ENCODE results near the gene PYGB. TPM values are rescaled to one million over a fixed set of nuclear protein-coding genes. Genes with fewer than 3 reads are reported as not detected.
A peak's percentile ranks its signal among the peaks of the same experiment; 100 is the strongest.

Gene PYGB
- polyA plus RNA-seq, 3 donors from 2014 or later = 39.3 to 56.0 (median 51.0) TPM

DNA sequence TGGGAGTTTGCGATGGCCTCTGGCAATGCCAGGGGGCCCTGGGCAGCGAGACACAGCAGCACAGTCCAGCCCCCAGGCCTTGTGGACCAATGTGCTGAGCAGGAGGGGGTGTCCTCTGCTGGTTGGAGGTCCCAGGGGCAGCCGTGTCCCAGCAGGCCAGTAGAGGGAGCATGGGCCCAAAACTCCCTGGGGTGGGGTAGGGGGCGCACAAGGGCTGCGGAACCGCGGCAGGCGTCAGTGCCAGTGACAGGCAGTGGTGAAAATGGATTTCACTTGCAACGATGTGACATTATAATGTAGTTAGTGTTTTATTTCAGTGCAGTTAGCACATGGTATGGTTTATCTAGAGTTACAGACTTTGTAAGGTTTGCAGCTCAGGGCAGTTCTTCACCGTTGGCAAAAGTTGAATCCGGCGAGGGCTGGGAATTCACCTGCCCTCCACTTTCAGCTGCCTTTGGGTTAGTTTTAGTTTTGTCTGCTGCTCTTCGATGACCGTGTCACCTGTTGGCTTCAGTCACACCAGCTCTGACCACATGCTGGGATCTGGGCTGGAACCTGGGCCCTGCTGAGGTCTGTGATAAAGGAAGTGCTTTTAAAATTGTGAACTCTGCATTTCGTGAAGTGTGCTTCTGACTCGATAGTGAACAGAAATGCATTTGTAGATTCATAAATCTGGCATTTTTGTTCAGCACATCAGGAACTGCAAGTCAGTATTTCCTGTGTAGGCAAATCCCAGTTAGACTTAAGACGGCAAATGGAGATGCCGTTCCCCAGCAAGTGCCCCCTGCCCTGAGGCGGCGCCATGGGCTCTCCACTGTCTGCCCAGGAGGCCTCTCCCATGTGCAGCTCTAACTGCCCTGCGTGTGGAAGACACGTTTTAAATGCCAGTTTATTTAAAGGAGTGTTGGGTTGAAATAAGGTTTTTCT is 46.8 kb downstream of the PYGB start:
- Mint-ChIP-seq H3K4me1 (peaks cover 0 to 3% of the 10 kb centered on the region in 2 donors), H3K27me3 (ENCODE audit: low read depth in 3 of 3) (peaks cover 2 to 6% (median 5%) of the 10 kb centered on the region in 3 donors), H3K4me3 (no peak overlapping the region), H3K36me3 (peaks cover 0 to 5% (median 0%) of the 10 kb centered on the region in 3 donors), H3K9me3 (no peaks in the 10 kb centered on the region), H3K27ac (peak overlapping the region in 4 of 6 donors; percentile 19 to 45 (median 33))
- peak; percentile 55 to 60 (median 60) for DNase-seq

DNA sequence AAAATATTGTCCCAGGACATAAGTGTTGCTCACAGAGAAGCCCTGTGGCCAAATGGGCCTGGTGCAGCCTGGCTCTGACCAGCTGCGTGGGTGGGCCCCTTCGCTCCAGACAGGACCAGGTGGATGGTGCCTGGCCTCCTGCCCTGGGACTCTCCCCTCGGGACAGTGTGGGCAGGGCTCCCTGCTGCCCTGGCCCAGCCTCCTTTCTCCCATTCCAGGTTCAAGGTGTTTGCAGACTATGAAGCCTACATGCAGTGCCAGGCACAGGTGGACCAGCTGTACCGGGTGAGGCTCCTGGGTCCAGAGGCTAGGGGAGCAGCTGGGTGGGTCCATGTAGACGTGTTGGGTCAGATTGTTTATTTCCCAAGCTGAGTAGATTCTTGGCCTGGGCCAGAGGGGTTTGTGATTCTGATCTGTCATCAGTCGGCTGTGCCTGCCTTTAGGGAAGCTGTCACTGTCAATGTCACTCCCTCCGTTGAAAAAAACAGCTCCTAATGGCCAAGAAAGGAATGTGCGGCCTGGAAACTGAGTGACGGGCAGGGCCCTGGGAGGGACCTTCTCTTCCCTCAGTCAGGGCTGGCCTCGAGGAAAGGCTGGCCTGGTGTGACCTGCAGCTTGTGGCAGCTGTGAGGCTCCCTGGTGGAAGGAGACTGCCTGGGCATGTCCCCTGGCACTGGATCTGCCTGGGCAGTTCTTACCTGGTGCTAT is 47.7 kb downstream of the PYGB start:
- no peak for DNase-seq
- H3K36me3 Mint-ChIP-seq = peaks cover 0 to 5% (median 0%) of the 10 kb centered on the region in 3 donors
- H3K9me3 Mint-ChIP-seq = no peaks in the 10 kb centered on the region
- peak overlapping the region in 1 of 6 donors; percentile 20 for H3K27ac Mint-ChIP-seq
- H3K4me3 Mint-ChIP-seq = no peak overlapping the region
- H3K4me1 Mint-ChIP-seq = peaks cover 0 to 3% of the 10 kb centered on the region in 2 donors
- peaks cover 2 to 6% (median 6%) of the 10 kb centered on the region in 3 donors for H3K27me3 Mint-ChIP-seq (ENCODE audit: low read depth in 3 of 3)

DNA sequence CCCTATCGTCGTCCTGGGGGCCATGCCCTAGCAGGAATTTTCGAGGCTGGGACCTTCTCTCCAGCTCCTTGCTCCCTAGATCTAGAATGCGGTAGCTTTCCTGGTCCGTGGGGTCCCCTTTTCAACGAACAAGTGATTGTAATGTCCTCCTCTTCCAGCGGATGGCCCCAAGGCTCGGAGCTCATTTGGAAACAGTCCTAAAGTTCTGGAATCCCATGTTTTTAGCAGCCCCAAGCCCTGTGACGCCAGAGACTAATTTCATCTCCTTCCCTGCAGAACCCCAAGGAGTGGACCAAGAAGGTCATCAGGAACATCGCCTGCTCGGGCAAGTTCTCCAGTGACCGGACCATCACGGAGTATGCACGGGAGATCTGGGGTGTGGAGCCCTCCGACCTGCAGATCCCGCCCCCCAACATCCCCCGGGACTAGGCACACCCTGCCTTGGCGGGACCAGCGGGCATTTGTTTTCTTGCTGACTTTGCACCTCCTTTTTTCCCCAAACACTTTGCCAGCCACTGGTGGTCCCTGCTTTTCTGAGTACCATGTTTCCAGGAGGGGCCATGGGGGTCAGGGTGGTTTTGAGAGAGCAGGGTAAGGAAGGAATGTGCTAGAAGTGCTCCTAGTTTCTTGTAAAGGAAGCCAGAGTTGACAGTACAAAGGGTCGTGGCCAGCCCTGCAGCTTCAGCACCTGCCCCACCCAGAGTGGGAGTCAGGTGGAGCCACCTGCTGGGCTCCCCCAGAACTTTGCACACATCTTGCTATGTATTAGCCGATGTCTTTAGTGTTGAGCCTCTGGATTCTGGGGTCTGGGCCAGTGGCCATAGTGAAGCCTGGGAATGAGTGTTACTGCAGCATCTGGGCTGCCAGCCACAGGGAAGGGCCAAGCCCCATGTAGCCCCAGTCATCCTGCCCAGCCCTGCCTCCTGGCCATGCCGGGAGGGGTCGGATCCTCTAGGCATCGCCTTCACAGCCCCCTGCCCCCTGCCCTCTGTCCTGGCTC is 48.5 kb downstream of the PYGB start:
- H3K27ac Mint-ChIP-seq = peak overlapping the region in 3 of 6 donors; percentile 12 to 55 (median 39)
- peaks cover 2 to 9% (median 6%) of the 10 kb centered on the region in 3 donors for H3K27me3 Mint-ChIP-seq (ENCODE audit: low read depth in 3 of 3)
- DNase-seq = peak in 2 of 3 donors; percentile 6 to 13

DNA sequence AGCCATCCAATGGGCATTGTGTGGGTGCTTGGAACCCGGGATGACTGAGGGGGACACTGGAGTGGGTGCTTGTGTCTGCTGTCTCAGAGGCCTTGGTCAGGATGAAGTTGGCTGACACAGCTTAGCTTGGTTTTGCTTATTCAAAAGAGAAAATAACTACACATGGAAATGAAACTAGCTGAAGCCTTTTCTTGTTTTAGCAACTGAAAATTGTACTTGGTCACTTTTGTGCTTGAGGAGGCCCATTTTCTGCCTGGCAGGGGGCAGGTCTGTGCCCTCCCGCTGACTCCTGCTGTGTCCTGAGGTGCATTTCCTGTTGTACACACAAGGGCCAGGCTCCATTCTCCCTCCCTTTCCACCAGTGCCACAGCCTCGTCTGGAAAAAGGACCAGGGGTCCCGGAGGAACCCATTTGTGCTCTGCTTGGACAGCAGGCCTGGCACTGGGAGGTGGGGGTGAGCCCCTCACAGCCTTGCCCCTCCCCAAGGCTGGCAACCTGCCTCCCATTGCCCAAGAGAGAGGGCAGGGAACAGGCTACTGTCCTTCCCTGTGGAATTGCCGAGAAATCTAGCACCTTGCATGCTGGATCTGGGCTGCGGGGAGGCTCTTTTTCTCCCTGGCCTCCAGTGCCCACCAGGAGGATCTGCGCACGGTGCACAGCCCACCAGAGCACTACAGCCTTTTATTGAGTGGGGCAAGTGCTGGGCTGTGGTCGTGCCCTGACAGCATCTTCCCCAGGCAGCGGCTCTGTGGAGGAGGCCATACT is 49.4 kb downstream of the PYGB start:
- H3K27me3 Mint-ChIP-seq (ENCODE audit: low read depth in 3 of 3) = peaks cover 2 to 10% (median 6%) of the 10 kb centered on the region in 3 donors
- H3K4me1 Mint-ChIP-seq = peaks cover 0 to 3% of the 10 kb centered on the region in 2 donors
- no peak overlapping the region for H3K4me3 Mint-ChIP-seq
- peak overlapping the region in 1 of 6 donors; percentile 50 for H3K27ac Mint-ChIP-seq
- no peak for DNase-seq
- no peaks in the 10 kb centered on the region for H3K9me3 Mint-ChIP-seq
- H3K36me3 Mint-ChIP-seq = peaks cover 0 to 5% (median 0%) of the 10 kb centered on the region in 3 donors

More for the DNA sequence above, 48.5 kb downstream of the PYGB start:
- no peak overlapping the region for H3K4me3 Mint-ChIP-seq
- peaks cover 0 to 3% of the 10 kb centered on the region in 2 donors for H3K4me1 Mint-ChIP-seq
- peaks cover 0 to 5% (median 0%) of the 10 kb centered on the region in 3 donors for H3K36me3 Mint-ChIP-seq
- H3K9me3 Mint-ChIP-seq = no peaks in the 10 kb centered on the region

DNA sequence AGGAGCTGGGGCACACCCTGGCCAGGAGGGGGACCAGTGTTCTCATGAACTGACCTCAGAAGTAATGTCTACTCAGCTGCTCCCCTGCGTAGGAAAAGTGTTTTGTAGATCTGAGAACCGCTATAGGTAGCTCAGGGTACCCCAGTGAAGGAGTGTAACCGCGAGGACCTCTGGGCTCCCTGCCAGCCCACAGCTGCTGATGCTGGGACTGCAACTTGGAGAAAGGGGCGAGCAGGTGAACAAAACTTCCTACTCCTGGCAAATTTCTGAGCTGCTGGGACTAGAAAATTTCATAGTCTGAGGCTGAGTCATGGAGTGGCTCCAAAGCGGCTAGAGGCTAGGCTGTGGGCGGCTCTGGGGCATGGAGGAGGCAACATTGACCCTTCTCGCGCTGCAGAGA is 51.9 kb downstream of the PYGB start:
- H3K4me1 Mint-ChIP-seq = peaks cover 0 to 1% of the 10 kb centered on the region in 2 donors
- H3K4me3 Mint-ChIP-seq = no peak overlapping the region
- no peaks in the 10 kb centered on the region for H3K9me3 Mint-ChIP-seq

DNA sequence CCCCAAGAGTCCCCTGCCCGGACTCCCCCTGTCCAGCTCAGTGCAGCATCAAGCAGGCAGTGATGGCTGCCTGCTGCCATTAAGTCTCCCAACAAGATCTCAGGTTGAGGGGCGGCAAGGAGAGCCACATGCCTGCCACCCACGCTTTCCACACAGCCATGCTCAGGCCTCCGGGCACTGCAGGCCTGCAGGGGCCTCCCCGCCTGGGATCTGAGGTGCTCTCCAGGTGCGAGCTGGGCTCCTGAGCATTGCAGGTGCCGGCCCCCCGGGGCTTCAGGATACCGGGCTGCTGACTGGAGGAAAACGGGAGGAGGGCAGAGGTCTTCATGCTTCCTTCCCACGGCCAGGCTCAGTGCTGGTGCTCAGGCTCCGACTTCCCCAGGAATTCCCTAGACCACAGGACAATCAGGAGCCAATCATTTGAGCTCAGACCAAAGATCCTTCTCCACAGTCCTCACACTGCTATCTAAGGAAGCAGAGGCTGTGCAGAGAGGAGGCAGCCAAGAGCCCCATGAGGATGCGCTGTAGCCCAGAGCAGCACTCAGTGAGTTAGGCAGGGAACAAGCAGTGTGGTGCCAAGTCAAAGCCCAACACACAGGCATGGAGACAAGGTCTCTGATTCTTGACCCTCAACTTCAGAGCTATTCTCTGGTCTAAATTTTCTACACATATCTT is 52.7 kb downstream of the PYGB start:
- Mint-ChIP-seq H3K27me3 (ENCODE audit: low read depth in 3 of 3) (peaks cover 0 to 8% (median 4%) of the 10 kb centered on the region in 3 donors), H3K27ac (peak overlapping the region in 2 of 6 donors; percentile 43 to 79), H3K4me1 (peaks cover 0 to 1% of the 10 kb centered on the region in 2 donors), H3K9me3 (no peaks in the 10 kb centered on the region), H3K36me3 (no peaks in the 10 kb centered on the region), H3K4me3 (no peak overlapping the region)
- DNase-seq = no peak

More for the DNA sequence above, 51.9 kb downstream of the PYGB start:
- peaks cover 0 to 10% (median 4%) of the 10 kb centered on the region in 3 donors for H3K27me3 Mint-ChIP-seq (ENCODE audit: low read depth in 3 of 3)
- DNase-seq = no peak
- peak overlapping the region in 2 of 6 donors; percentile 37 to 79 for H3K27ac Mint-ChIP-seq
- H3K36me3 Mint-ChIP-seq = no peaks in the 10 kb centered on the region

DNA sequence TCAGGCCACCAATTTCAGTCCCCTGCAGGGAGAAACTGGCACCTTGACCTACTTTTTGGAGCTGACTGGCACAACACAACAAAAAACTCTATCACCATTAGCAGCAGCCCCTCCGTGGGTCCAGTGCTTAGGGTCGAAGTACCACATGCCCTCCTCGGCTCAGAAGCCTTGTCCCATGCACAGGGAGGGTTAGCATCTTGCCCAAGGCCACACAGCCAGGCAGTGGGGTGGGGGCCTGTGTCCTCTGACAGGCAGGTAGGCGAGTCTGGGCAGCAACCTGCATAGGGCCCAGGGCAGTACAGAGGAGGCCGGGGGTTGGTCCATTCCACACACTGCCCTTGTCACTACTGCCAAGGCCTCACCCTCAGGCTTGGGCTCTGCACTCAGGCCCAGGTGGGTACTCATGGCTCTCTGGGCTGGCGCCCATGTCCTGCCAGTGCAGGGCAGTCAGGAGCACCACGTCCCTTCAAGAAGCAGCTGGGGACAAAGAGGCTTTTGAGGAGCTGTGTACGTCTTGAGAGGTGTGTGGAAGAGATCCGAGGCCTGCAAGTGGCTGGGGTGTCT is 53.6 kb downstream of the PYGB start:
- H3K27me3 Mint-ChIP-seq (ENCODE audit: low read depth in 3 of 3) = peaks cover 0 to 8% (median 4%) of the 10 kb centered on the region in 3 donors
- H3K36me3 Mint-ChIP-seq = peaks cover 0 to 3% (median 3%) of the 10 kb centered on the region in 3 donors
- peak overlapping the region in 1 of 6 donors; percentile 28 for H3K27ac Mint-ChIP-seq

DNA sequence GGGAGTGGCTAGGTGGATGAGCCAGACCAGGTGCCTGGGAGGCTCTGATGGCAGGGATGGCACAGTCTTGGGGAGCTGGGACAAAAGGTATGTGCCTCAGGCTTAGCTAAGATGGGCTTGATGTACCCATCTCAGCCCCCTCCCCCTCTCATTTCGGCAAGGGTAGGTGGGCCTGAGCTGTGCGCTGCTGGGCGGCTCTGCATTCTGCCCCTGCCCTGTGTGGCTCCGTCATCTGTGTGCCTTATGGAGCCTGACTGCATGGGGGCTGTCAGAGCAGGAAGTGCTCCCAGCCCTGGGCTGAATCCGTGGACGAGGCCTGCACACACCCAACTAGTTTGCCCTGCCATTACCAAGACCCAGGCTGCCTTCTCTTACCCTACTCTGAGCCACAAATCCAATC is 54.7 kb downstream of the PYGB start:
- DNase-seq = no peak
- Mint-ChIP-seq H3K27ac (peak overlapping the region in 2 of 6 donors; percentile 12 to 49), H3K4me3 (no peak overlapping the region), H3K9me3 (no peaks in the 10 kb centered on the region), H3K27me3 (ENCODE audit: low read depth in 3 of 3) (peaks cover 0 to 8% (median 4%) of the 10 kb centered on the region in 3 donors), H3K4me1 (no peaks in the 10 kb centered on the region), H3K36me3 (peaks cover 0 to 10% (median 9%) of the 10 kb centered on the region in 3 donors)

More for the DNA sequence above, 53.6 kb downstream of the PYGB start:
- DNase-seq = no peak
- Mint-ChIP-seq H3K9me3 (no peaks in the 10 kb centered on the region), H3K4me1 (no peaks in the 10 kb centered on the region), H3K4me3 (no peak overlapping the region)

DNA sequence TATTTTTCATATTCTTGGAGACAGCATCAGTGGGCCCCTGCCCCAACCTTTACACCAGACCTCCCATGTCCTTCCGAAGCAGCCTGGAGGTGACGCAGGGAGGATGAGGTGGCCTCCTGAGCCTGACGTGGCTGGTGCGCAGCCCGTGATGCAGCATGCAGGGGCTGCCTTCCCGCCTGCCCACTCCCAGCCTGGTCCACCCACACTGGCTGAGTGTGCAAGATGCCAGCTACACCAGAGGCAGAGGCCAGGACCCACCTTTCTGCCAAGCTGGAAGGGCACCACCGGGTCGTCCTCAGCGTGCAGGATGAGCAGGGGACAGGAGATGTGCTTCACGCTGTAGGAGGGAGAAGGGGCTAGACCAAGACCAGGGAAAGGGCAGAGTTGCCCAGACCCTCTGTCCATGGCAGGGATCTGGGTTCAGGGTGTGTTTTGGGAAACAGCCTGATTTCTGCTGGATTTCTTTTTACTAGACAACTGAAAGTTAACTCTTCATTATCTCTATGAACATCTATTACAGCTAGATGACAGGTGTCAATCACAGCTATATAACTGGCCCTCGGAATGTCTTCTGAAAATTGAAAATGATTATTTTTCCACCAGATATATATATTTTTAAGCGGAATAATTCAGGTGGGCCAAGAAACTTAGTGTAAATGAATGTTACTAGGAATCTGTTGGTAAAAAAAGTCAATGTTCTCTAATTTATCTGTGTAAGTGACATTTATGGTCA is 55.6 kb downstream of the PYGB start:
- no peaks in the 10 kb centered on the region for H3K9me3 Mint-ChIP-seq
- H3K4me3 Mint-ChIP-seq = no peak overlapping the region
- H3K36me3 Mint-ChIP-seq = peaks cover 0 to 10% (median 9%) of the 10 kb centered on the region in 3 donors
- H3K27me3 Mint-ChIP-seq (ENCODE audit: low read depth in 3 of 3) = peaks cover under 1 to 6% (median 4%) of the 10 kb centered on the region in 3 donors
- H3K4me1 Mint-ChIP-seq = no peaks in the 10 kb centered on the region
- no peak for DNase-seq
- peak overlapping the region in 2 of 6 donors; percentile 57 to 64 for H3K27ac Mint-ChIP-seq

DNA sequence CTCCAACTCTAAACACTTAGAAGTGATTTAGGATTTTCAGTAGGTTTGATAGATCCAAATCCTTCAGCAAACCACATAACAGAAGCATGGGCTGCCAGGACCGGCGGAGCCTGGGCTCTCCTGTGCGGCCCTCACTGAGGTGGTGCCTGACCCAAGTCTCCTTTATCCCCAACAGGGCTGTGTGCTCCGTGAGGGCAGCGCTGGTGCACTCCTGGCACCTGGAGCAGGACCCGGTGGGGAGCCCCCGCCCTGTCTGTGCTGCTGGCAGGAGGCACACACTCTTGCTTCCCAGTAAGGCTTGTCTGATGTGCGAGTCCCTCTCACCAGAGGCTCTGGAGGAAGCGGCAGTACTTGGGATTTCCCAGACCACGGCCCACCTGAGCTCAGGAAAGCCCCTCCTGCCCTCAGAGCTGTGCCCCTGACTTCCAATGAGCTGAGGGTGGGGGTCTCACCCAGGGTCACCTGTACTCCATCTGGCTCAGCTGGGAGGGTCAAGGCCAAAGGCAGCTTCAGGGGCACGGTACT is 56.2 kb downstream of the PYGB start:
- DNase-seq = no peak
- H3K27ac Mint-ChIP-seq = no peak overlapping the region
- peaks cover 3 to 6% (median 4%) of the 10 kb centered on the region in 3 donors for H3K27me3 Mint-ChIP-seq (ENCODE audit: low read depth in 3 of 3)
- H3K9me3 Mint-ChIP-seq = no peaks in the 10 kb centered on the region
- H3K36me3 Mint-ChIP-seq = peaks cover 0 to 10% (median 9%) of the 10 kb centered on the region in 3 donors
- H3K4me3 Mint-ChIP-seq = no peak overlapping the region
- peaks cover 0 to under 1% of the 10 kb centered on the region in 2 donors for H3K4me1 Mint-ChIP-seq

Measured in immature natural killer cell (primary cell).